ENCODE measurements around the gene UBR4.
"Not testable (repeated sequence)": the region's sequence is repeated elsewhere in the genome, so short reads cannot be mapped to it uniquely, and the experiment has no call there.

UBR4 gene

DNA sequence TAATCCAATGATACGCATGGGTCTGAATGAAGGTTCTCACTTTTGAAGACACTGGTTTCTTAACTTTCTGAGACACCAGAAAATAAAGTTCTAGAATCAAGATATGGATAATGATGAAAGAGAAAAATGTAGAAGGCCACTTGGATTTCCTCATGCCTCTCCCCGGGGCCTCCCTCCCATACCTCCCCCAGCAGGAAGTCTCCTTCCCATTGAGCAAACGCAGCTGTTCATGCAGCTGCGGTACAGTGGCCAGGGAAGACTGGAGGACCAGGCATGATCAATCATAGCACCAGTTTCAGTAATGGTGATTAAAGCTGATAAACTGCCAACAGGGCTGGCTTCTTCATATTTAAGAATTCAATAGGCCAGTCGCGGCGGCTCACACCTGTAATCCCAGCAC lies 10.9 kb upstream of the UBR4 start (continued):
- no peak for TF ChIP-seq ESRRG (CRISPR knock-in tag; IDR thresholded peaks at IDR 0.05)
- TF ChIP-seq RARB (CRISPR knock-in tag; IDR thresholded peaks at IDR 0.05), result no peak
- TF ChIP-seq GLIS3 (CRISPR knock-in tag; IDR thresholded peaks at IDR 0.05), result no peak
- TF ChIP-seq, protein P1, sequence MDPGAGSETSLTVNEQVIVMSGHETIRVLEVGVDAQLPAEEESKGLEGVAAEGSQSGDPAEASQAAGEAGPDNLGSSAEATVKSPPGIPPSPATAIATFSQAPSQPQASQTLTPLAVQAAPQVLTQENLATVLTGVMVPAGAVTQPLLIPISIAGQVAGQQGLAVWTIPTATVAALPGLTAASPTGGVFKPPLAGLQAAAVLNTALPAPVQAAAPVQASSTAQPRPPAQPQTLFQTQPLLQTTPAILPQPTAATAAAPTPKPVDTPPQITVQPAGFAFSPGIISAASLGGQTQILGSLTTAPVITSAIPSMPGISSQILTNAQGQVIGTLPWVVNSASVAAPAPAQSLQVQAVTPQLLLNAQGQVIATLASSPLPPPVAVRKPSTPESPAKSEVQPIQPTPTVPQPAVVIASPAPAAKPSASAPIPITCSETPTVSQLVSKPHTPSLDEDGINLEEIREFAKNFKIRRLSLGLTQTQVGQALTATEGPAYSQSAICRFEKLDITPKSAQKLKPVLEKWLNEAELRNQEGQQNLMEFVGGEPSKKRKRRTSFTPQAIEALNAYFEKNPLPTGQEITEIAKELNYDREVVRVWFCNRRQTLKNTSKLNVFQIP (CRISPR knock-in tag; IDR thresholded peaks at IDR 0.05; ENCODE audit: borderline replicate concordance, low read depth), result no peak
- no peak for TF ChIP-seq BACH2 (CRISPR knock-in tag; IDR thresholded peaks at IDR 0.05; ENCODE audit: borderline replicate concordance)
- TF ChIP-seq CSDC2 (CRISPR knock-in tag; IDR thresholded peaks at IDR 0.05), result no peak
- no peak for TF ChIP-seq ARNTL (CRISPR knock-in tag; IDR thresholded peaks at IDR 0.05; ENCODE audit: borderline replicate concordance, low read depth)

DNA sequence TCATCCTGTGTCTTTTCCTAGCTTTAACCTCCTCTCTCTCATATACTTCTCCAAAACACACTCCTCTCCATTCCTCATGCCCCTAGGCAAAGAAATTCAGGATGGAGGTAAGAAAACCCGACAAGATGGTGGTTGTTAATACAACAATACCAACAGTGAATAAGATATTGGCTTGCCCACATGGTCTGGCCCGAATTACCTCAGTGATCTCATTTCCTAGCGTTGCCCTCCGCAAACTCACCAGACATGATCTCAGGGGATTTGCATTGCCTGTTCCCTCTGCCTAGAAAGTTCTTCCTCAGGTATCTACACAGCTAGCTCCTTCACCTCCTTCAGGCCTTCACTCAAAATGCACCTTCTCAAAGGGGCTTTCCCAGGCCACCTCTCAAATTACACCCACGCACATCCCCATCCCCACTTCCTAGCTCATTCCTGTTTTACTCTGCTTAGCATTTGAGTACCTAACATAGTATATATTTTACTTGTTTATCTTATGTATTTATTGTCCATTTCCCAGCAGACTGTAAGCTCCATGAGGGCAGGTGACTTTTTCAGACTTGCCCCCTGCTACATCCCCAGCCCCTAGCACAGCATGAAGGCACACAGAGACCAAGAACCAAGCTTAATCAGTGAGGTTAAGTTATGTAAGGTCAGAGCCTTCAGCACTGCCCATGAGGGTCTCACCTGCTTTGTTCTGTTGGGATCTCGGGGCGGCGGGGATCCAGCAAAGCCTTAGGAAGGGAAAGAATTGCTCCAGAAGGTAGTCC lies 10.2 kb upstream of the UBR4 start:
- TF ChIP-seq ARNTL (CRISPR knock-in tag; IDR thresholded peaks at IDR 0.05; ENCODE audit: borderline replicate concordance, low read depth) (no peak), TCF4 (CRISPR knock-in tag; IDR thresholded peaks at IDR 0.05; ENCODE audit: borderline replicate concordance) (no peak), CSDC2 (CRISPR knock-in tag; IDR thresholded peaks at IDR 0.05) (no peak), PPARA (CRISPR knock-in tag; IDR thresholded peaks at IDR 0.05; ENCODE audit: borderline replicate concordance) (no peak), ESRRG (CRISPR knock-in tag; IDR thresholded peaks at IDR 0.05) (no peak), BACH2 (CRISPR knock-in tag; IDR thresholded peaks at IDR 0.05; ENCODE audit: borderline replicate concordance) (no peak), ISL1 (CRISPR knock-in tag; IDR thresholded peaks at IDR 0.05) (no peak), OSR1 (CRISPR knock-in tag; IDR thresholded peaks at IDR 0.05) (no peak), ZFP30 (CRISPR knock-in tag; IDR thresholded peaks at IDR 0.05) (no peak), ZNF565 (CRISPR knock-in tag; conservative IDR thresholded peaks at IDR 0.05; ENCODE audit: low read depth) (no peak), RARB (CRISPR knock-in tag; IDR thresholded peaks at IDR 0.05) (no peak), ZC3H10 (CRISPR knock-in tag; IDR thresholded peaks at IDR 0.05) (no peak), SNAI2 (CRISPR knock-in tag; IDR thresholded peaks at IDR 0.05) (no peak)
- TF ChIP-seq, protein P2, sequence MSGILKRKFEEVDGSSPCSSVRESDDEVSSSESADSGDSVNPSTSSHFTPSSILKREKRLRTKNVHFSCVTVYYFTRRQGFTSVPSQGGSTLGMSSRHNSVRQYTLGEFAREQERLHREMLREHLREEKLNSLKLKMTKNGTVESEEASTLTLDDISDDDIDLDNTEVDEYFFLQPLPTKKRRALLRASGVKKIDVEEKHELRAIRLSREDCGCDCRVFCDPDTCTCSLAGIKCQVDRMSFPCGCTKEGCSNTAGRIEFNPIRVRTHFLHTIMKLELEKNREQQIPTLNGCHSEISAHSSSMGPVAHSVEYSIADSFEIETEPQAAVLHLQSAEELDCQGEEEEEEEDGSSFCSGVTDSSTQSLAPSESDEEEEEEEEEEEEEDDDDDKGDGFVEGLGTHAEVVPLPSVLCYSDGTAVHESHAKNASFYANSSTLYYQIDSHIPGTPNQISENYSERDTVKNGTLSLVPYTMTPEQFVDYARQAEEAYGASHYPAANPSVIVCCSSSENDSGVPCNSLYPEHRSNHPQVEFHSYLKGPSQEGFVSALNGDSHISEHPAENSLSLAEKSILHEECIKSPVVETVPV (CRISPR knock-in tag; IDR thresholded peaks at IDR 0.05), result no peak
- TF ChIP-seq, protein P1 (CRISPR knock-in tag; IDR thresholded peaks at IDR 0.05; ENCODE audit: borderline replicate concordance, low read depth), result no peak
- TF ChIP-seq, protein P3, sequence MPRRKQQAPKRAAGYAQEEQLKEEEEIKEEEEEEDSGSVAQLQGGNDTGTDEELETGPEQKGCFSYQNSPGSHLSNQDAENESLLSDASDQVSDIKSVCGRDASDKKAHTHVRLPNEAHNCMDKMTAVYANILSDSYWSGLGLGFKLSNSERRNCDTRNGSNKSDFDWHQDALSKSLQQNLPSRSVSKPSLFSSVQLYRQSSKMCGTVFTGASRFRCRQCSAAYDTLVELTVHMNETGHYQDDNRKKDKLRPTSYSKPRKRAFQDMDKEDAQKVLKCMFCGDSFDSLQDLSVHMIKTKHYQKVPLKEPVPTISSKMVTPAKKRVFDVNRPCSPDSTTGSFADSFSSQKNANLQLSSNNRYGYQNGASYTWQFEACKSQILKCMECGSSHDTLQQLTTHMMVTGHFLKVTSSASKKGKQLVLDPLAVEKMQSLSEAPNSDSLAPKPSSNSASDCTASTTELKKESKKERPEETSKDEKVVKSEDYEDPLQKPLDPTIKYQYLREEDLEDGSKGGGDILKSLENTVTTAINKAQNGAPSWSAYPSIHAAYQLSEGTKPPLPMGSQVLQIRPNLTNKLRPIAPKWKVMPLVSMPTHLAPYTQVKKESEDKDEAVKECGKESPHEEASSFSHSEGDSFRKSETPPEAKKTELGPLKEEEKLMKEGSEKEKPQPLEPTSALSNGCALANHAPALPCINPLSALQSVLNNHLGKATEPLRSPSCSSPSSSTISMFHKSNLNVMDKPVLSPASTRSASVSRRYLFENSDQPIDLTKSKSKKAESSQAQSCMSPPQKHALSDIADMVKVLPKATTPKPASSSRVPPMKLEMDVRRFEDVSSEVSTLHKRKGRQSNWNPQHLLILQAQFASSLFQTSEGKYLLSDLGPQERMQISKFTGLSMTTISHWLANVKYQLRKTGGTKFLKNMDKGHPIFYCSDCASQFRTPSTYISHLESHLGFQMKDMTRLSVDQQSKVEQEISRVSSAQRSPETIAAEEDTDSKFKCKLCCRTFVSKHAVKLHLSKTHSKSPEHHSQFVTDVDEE (CRISPR knock-in tag; IDR thresholded peaks at IDR 0.05), result no peak
- ATAC-seq, result no peak

DNA sequence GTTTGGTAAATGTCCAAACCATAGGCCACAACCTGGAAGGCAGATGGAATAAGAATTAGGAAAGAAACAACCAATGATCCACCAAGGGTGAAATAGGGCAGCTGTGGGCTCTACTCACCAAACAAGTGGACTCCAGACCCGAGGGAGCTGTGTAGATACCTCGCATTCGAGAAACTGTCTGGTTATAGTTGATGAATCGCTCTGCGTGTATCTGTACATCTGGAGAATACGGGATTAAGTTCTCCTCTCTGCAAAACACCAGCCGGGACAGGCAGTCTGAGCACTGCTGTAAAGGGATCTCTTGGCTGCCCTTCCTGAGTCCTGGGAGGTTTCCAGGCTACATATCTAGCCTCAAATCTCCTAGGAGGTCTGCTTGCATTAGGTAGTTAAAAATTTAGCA lies 9.4 kb upstream of the UBR4 start:
- ATAC-seq, result peak; percentile 65
- TF ChIP-seq ZC3H10 (CRISPR knock-in tag; IDR thresholded peaks at IDR 0.05) (no peak), ESRRG (CRISPR knock-in tag; IDR thresholded peaks at IDR 0.05) (no peak), ZFP30 (CRISPR knock-in tag; IDR thresholded peaks at IDR 0.05) (no peak), ZNF8 (CRISPR knock-in tag; IDR thresholded peaks at IDR 0.05) (no peak), RARB (CRISPR knock-in tag; IDR thresholded peaks at IDR 0.05) (no peak), ARNTL (CRISPR knock-in tag; IDR thresholded peaks at IDR 0.05; ENCODE audit: borderline replicate concordance, low read depth) (no peak), GLIS3 (CRISPR knock-in tag; IDR thresholded peaks at IDR 0.05) (no peak), ISL1 (CRISPR knock-in tag; IDR thresholded peaks at IDR 0.05) (no peak), TOX (CRISPR knock-in tag; IDR thresholded peaks at IDR 0.05; ENCODE audit: borderline replicate concordance) (no peak), SNAI2 (CRISPR knock-in tag; IDR thresholded peaks at IDR 0.05) (no peak), ZNF70 (CRISPR knock-in tag; IDR thresholded peaks at IDR 0.05) (no peak)
- TF ChIP-seq, protein P2 (CRISPR knock-in tag; IDR thresholded peaks at IDR 0.05), result no peak
- TF ChIP-seq, protein P3 (CRISPR knock-in tag; IDR thresholded peaks at IDR 0.05), result no peak

DNA sequence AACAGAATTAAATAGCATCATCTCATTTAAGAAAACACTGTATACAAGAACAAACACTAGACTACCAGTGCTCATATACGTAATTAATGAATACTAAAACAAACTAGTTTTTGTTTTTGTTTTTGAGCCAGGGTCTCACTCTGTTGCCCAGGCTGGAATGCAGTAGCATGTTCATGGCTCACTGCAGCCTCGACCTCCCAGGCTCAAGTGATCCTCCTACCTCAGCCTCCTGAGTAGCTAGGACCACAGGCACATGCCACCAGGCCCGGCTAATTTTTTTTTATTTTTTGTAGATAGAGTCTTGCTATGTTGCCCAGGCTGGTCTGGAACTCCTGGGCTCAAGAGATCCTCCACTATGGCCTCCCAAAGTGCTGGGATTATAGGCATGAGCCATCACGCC lies 6.5 kb upstream of the UBR4 start:
- not testable (repeated sequence) for ATAC-seq
